ENCODE data around the gene CYP1A2.

The CYP1A2 gene

DNA sequence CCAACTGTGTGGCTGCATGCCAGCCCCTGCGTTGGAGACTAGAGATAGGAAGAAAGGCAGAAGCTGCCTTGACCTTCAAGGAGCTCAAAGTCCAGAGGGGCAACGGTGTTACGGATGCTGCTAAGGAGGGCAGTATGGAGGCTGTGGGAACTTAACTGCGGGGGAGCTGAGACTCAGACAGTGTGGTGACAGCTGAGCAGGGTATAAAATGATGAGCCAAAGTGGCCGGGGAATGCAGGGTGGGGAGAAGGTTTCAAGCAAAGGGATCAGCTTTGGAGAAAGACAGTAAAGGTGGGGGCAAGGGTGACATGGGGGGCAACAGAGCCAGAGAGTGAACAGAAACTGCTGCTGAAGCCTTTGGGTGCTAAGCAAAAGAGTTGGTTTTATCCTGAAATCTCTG is 6.2 kb upstream of the CYP1A2 start:
- DNase-seq = no peak

DNA sequence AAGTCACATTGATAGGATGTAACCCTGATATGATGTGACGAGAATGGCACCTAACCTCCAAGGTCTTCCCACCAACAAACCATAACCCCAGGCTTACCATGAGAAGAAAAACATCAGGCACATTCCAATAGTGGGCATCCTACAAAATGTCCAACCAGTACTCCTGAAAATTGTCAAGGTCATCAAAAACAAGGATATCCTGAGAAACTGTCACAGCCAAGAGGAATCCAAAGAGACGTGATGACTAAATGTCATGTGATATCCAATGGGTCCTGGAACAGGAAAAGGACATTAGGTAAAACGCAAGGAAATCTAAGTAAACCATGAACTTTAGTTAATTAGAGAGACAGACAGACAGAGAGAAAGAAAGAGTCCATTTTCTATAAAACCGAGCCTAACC is 2.3 kb upstream of the CYP1A2 start:
- no peak for DNase-seq

DNA sequence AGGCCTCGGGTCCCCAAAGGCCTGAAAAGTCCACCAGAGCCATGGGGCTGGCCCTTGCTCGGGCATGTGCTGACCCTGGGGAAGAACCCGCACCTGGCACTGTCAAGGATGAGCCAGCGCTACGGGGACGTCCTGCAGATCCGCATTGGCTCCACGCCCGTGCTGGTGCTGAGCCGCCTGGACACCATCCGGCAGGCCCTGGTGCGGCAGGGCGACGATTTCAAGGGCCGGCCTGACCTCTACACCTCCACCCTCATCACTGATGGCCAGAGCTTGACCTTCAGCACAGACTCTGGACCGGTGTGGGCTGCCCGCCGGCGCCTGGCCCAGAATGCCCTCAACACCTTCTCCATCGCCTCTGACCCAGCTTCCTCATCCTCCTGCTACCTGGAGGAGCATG is 1.2 kb downstream of the CYP1A2 start:
- no peak for DNase-seq

DNA sequence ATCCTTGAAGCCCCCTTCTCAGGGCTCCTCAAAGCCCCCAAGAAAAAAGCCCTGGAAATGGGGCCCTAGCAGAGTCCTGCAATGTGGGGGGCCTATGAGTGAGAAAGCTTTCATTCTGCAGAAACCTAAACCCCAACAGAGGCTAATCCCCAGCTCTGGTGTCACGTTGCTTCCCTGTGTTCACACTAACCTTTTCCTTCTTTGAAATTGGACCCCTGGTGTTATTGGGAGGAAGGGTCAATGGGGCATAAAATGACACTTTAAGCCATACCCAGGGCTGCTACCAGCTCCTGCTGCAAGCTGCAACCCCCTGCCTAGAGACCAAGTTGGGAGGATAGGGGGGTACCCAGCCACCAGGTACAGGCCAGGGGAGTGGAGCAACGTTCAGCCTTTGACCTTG is 2.1 kb downstream of the CYP1A2 start:
- DNase-seq = no peak

DNA sequence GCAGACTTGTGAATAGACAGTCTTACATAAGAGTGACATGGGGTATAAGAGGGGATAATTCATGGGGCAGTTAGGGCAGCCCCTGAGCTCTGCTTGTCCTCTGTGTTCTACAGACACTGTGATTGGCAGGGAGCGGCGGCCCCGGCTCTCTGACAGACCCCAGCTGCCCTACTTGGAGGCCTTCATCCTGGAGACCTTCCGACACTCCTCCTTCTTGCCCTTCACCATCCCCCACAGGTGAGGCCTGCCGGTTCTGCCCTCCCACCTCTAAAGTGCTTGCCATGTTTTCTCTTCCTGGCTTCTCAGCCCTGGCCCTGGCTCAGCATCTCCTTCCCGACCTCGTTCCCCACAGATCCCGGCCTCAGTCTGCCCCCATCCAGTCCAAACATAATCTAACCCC is 3.4 kb downstream of the CYP1A2 start:
- no peak for DNase-seq

DNA sequence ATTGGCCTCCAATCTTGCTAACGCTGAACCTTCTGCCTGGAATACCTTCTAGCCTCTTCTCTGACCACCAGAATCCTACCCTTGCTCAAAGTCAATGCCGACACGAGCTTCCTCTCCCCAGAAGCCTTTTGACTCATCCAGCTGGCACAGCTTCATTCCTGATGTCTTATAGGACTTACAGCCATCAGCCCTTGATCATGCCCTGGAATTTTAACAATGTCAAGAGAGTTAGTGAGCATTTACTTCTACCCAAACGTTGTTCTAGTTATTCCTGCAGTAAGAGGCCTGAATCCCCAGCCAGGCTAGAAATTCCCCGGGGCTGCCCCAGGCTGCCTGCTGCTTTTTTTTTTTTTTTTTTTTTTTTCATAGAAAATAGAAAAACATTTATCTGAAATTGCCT is 3.9 kb downstream of the CYP1A2 start:
- DNase-seq = no peak

DNA sequence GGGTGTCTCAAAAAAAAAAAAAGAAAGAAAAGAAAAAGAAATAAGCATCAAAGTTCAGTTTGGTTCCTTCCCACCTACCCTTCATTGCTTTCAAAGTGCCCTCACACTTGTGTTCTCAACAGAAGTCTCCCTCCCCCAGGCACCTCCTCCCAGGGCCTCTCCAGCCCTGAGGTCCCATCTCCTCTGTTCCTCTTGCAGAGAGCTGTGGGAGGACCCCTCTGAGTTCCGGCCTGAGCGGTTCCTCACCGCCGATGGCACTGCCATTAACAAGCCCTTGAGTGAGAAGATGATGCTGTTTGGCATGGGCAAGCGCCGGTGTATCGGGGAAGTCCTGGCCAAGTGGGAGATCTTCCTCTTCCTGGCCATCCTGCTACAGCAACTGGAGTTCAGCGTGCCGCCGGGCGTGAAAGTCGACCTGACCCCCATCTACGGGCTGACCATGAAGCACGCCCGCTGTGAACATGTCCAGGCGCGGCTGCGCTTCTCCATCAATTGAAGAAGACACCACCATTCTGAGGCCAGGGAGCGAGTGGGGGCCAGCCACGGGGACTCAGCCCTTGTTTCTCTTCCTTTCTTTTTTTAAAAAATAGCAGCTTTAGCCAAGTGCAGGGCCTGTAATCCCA is 6.1 kb downstream of the CYP1A2 start:
- DNase-seq = no peak

DNA sequence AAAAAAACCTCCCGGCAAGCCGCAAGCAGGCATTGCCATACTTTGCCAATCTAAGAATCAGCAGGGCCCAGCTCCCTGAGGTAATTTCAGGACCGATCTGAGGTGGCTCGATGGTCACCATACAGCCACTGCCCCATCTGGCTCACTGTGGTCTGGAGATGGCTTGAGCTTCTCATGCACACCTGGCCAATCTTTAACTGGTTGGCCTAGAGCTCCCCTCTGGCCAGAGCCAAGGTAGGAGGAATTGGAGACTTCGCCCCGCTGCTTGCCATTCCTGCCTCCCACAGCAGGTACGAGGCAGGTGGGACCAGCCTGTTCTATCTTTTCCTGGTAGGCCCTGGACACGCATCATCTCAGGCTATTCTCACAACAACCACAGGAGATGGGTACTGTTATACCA is 10.1 kb downstream of the CYP1A2 start:
- DNase-seq = no peak

DNA sequence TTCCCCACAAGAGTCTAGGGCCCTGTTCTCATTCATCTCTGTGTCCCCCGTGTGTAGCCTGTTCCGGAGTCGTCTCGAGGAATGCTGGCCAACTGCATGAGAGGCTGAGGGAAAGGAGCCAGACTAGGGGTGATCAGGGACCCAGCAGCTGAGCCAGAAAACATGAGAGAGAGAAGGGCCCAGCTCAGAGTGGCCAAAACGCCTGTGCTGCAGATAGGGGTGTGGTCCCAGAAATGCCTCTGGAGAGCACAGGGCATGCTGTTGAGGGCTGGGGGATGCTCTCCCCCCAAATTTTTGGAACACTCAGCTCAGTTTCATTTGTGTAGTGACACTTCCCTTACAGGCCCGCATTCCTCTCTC is 14.1 kb downstream of the CYP1A2 start:
- DNase-seq = no peak

DNA sequence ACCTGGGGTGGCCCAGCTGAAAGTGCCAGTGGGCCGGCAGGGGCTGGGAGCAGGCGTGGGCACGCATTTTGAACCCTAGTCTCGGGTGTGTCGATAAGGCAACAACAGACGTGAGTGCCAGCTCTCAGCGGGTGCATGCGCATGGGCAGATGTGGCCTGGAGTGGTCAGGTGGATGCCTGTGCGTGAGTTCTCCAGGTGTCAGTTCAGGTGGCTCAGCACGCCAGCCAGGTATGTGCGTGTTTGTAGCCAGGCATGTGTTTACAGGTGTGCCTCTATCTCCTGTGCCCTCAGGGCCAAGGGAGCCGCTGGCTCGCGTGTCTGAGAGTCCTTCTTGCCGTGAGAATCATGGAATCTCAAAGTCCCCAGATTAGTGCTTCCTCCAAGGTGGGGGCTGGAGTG is 14.8 kb downstream of the CYP1A2 start:
- DNase-seq = peak; percentile 43

DNA sequence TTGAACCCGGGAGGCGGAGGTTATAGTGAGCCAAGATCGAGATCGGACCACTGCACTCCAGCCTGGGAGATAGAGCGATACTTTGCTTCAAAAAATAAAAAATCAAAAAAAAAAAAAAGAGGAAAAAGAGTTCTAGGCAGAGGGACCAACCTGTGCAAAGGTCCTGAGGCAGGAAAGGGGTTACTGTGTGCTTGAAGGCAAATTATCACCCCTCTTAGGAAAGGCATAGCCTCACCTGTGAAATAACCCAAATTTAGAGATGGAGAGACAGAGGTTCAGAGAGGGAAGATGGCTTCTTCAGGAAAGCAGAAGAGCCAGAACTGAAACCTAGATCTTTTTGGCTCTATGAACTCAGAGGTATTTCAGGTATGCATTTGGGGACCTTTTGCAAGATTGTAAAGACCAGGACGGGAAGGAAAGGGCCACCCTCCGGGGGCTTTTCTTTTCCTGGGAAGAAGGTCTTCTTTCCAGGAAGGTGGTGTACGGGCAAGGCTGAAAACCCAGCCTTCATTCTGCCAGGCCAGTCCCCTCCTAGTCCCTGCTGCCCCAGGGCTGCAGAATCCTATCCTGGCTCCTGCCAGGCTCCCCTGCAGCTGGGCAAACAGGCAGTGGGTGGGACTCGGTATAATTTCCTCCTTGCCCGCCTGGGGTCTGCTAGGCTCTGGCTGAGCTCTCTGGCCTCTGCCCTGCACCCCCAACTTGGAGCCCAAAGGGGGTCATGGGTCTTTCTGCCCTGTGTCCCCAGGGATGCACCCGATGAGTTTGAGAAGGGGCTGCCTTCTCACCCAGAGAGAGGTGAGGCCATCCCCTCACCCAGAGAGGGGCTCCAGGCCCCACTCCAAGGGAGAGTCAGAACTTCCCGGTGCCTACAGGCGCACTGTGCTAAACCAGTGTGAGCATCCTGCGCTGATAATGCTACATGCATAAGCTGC is 18.8 kb downstream of the CYP1A2 start:
- DNase-seq = no peak

DNA sequence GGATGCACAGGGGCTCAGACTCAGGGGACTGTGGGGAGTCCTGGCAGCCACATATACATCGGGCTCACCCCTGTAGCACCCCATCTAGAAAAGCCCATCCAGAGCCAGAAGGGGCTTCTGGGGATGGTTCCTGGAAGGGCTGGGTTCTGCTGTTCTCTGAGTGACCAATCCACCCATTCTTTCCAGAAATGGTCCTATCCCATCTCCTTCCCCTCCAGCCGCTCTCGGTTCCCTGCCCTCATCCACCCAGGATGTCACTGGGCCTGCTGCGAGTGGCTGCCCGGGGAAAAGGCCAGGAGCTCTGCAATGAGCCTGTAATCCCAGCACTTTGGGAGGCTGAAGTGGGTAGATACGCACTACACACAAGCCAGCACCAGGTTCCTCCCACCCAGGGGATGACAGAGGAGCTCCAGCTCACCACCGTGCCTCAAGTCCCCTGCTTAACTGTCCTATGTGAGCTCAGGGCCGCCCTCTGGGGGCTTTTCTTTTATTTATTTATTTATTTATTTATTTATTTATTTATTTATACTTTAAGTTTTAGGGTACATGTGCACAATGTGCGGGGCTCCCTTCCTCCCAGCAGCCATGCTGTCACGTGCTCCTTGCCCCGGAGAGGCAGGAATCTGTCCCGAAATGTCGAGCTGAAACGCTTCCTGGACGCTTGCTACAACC is 19.6 kb downstream of the CYP1A2 start:
- no peak for DNase-seq

DNA sequence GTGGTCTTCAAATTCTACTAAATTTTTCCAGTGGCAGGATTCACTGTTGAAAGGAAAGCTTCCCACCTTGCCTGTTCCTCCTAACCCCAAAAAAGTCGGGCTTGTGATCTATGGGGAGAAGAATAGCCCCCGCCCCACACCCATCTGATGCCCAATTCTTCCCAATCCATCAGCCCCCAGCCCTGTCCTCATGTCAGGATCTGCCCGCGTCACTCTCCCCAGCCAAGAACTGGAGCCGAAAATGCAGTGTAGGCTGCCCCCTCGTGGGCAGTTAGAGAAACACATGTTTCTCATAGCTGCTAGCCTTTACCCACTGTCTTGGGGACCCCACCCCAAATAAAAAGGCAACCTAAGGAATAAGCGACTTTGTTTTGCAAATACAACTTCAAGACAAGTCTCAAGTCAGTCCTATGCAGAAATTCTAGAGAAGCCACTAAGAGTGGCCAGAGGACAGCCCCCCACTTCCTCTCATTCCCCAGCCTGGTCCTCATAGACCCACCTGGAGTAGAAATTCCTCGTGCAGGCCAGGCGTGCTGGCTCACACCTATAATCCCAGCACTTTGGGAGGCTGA is 20.2 kb downstream of the CYP1A2 start:
- DNase-seq = no peak

DNA sequence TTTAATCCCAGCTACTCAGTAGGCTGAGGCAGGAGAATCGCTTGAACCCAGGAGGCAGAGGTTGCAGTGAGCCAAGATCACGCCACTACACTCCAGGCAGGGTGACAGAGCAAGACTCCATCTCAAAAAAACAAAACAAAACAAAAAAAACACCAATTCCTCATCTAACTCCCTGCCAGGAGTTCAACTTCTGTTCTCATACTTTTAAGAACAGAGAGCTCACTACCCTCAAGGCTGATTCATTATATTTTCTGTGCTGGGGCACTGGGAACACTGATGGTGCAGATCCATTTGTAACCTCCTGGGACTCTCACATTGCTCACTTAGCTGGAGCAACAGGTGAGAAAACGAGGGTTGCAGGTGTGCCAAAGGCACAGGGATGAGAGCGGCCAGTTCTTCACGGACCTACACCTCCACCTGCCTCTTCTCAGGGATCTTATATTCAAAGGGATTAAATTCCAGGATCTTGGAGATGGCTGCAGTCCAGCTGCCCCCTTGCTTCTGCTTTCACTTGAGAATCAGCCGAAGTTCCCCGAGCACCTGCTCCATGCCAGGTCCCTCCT is 20.9 kb downstream of the CYP1A2 start:
- DNase-seq = no peak

DNA sequence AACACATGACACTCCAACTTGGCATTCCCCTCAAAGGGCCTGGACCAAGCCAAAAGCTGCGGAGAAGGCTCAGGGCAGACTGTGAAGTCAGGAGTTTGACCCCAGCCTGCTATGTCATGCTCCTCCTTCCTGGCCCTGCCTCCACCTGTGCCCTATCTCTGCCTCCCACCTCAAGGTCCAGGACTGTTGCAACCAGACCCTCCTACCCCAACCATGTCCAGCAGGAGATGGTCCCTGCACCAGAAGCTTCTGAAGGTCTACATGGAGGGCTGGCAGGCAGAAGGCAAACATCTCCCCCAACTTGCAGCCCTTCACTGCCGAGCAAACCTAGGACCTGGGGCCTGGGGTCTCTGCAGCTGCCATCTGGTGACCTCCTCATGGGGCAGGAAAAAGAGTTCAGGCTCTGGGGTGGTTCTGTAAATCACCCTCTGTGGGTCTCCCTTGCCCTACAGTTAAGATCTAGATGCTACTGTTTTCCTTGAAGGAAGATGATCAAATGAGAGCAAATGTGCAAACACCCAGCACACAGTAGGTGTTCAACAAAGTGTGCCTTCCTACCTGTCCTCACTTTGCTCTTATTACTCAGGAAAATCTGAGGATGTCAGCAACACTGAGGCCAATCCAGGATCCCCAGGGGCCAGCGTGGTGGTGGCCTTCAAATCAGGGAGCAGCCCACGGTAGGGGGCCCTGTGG is 21.7 kb downstream of the CYP1A2 start:
- DNase-seq = no peak

DNA sequence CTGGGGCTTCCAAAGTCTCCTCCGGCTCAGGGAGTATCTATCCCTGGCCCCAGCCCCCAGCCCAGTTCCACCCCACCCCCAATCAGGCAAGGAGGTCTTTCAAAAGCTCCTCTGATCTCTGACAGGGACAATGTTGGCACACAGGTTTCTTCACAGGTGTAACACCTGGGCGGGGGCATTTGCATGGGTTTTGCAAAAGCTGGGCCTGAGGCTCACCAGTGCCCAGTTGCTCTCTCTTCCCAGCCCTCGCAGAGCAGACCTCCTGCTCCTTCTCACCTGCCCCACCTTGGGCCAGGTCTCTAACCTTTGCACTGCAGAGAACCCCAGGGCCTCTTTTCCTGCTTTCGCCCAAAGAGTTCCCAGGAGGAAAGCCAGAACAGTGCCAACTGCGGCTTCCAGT is 24.7 kb downstream of the CYP1A2 start:
- DNase-seq = no peak

DNA sequence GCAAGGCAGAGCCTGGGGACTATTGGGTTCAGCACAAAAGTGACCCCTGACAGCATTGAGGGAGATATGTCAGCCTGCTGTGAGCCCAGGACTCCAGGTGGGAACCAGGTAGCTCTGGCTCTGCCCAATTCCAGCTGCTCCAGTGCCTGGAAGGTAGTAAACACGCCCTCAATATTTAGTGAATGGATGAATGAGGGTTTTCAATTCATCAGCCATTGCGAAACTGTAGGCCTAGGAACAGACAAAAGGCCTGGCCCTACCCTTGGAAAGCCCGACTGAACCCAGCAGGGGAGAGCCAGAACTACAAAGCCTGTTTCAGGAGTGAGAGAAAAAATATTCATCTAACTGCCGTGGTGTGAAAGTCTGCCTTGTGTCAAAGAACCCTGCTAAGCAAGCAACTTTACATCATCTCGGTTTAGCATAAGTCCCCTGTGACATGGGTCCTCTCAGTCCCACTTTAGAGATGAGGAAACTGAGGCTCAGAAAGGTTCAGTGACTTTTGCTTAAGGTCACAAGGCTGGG is 25.1 kb downstream of the CYP1A2 start:
- no peak for DNase-seq

DNA sequence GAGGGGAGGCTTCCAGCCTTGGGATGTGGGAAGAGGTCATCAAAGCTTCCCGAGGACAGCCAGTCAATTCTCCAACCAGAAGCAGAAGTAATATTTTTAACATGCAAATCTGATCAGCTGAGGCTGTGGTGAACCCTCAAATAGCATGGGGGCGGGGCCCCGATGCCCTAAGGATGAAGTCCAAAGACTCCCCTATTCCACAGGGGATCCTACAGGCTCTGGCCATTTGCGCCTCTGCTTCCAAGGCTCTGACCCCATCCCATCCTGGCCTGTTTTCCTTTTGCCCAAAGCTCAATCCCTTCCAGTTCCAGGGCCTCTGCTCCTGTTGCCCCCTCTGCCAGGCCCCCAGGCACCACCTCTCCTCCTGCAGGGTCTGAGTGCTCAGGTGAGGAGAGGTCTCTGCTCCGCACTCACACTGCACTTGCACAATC is 26.5 kb downstream of the CYP1A2 start:
- DNase-seq = no peak

DNA sequence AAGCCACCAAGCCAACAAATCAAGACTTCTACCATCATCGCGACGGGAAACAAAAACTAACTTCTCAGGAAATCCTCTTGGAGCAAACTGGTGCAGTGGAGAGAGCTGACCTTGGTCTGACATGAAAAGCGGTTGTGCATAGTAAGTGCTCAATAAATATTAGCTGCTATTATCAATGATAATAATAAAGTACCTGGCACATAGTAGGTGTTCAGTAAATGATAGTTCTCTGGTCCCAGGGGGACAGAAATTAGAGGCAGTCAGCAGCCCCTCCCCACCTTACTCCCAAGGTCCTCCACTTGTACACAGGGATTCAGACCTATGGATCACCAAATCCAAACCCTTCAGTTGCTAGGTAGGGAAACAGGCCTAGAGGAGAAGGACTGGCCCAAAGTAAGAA is 27.2 kb downstream of the CYP1A2 start:
- no peak for DNase-seq

DNA sequence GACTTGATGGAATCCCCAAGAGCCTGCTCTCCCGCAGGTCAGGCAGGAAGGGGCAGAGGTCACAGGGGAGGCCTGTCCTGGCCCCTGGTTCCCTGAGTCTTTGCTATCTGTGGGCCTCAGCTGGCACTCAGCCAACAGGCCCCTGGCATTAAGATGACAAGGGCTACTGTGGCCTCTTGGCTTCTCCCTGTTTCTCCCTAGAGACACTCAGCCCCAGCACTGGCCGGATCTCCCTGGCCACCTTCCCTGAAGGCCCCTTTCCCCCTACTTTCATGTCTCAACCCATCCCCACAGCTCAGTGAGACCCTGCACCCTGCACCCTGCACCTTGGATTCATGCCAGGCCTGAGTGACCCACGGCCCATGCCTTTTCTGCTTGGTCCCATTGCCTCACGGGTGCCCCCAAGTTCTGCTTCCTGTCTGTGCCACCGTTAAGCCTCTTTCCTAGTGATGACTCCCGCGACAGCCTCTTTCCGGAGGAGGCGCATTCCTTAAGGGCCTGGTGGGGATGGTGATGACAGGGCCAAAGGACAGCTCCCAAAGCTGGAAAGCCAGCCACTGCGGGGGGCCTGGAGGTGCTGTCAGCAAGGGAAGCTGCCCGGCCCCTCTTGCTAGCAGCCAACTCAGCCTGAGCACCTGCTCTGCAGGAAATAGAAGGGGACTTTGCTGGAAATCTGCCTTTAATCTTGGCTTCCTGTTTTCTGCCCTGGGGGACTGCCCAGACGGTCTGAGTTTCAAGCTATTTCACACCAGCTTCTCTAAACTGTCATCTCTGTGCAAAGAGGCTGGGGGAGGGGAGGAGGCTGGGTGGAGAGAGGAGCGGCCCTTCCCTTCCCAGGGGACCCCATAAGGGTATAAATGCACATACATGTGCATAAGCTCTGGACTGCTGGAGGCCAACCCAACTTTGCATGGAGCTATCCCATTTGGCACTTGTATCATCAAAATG is 28.4 kb downstream of the CYP1A2 start:
- no peak for DNase-seq

Data from NCI-H510A treated with DMSO at 0.1 percent for 48 hours (cell line).